HEK293 (cell line): ENCODE data around the gene ASB10.

ENCODE experiments used
- HIC1 ChIP-seq: fragments of 450-650 bp; formaldehyde crosslinking; IDR thresholded peaks from 2 replicates; pipeline ENCODE4 v1.5.1; 2016; ENCODE audit warnings: missing biosample characterization, missing genetic modification characterization
- HOXC10 ChIP-seq: sonication (generic); formaldehyde crosslinking; IDR thresholded peaks from 2 replicates; pipeline ENCODE4 v1.8.1; 2023; ENCODE audit warnings: mild to moderate bottlenecking, missing genetic modification reagents
- OVOL3 ChIP-seq: fragments of 450-650 bp; formaldehyde crosslinking; IDR thresholded peaks from 2 replicates; pipeline ENCODE4 v1.5.1; 2016; ENCODE audit warnings: missing biosample characterization, missing genetic modification characterization
- PRDM10 ChIP-seq: fragments of 450-650 bp; formaldehyde crosslinking; IDR thresholded peaks from 2 replicates; pipeline ENCODE4 v1.5.1; 2016; ENCODE audit warnings: missing biosample characterization, missing genetic modification characterization
- TSHZ1 ChIP-seq: fragments of 450-650 bp; formaldehyde crosslinking; IDR thresholded peaks from 2 replicates; pipeline ENCODE4 v1.5.1; 2016; ENCODE audit warnings: missing biosample characterization, missing genetic modification characterization, borderline replicate concordance
- ZBTB10 ChIP-seq: fragments of 450-650 bp; formaldehyde crosslinking; IDR thresholded peaks from 2 replicates; pipeline ENCODE4 v1.5.1; 2016; ENCODE audit warnings: missing biosample characterization, missing genetic modification characterization
- ZBTB44 ChIP-seq: fragments of 450-650 bp; IDR thresholded peaks from 2 replicates; pipeline ENCODE4 v1.5.1; 2018; ENCODE audit warnings: missing biosample characterization, mild to moderate bottlenecking, missing genetic modification characterization
- ZFHX2 ChIP-seq: fragments of 450-650 bp; formaldehyde crosslinking; conservative IDR thresholded peaks from 2 replicates; pipeline ENCODE4 v1.5.1; 2016; ENCODE audit warnings: missing biosample characterization, missing genetic modification characterization
- ZFP41 ChIP-seq: fragments of 450-650 bp; formaldehyde crosslinking; IDR thresholded peaks from 2 replicates; pipeline ENCODE4 v1.5.1; 2016; ENCODE audit warnings: missing biosample characterization, missing genetic modification characterization, borderline replicate concordance
- ZNF133 ChIP-seq: fragments of 450-650 bp; formaldehyde crosslinking; IDR thresholded peaks from 2 replicates; pipeline ENCODE4 v1.5.1; 2016; ENCODE audit warnings: missing biosample characterization, missing genetic modification characterization
- ZNF140 ChIP-seq: fragments of 450-650 bp; formaldehyde crosslinking; IDR thresholded peaks from 2 replicates; pipeline ENCODE4 v1.5.1; 2016; ENCODE audit warnings: missing biosample characterization, missing genetic modification characterization
- ZNF16 ChIP-seq: fragments of 450-650 bp; formaldehyde crosslinking; IDR thresholded peaks from 2 replicates; pipeline ENCODE4 v1.5.1; 2016; ENCODE audit warnings: low read depth, missing biosample characterization, missing genetic modification characterization
- ZNF223 ChIP-seq: fragments of 450-650 bp; formaldehyde crosslinking; IDR thresholded peaks from 2 replicates; pipeline ENCODE4 v1.5.1; 2016; ENCODE audit warnings: missing biosample characterization, missing genetic modification characterization
- ZNF311 ChIP-seq: fragments of 450-650 bp; formaldehyde crosslinking; IDR thresholded peaks from 2 replicates; pipeline ENCODE4 v1.5.1; 2017; ENCODE audit warnings: missing biosample characterization, missing genetic modification characterization, borderline replicate concordance
- ZNF354C ChIP-seq: fragments of 450-650 bp; formaldehyde crosslinking; IDR thresholded peaks from 2 replicates; pipeline ENCODE4 v1.5.1; 2016; ENCODE audit warnings: missing biosample characterization, missing genetic modification characterization, low read depth, borderline replicate concordance
- ZNF394 ChIP-seq: fragments of 450-650 bp; formaldehyde crosslinking; IDR thresholded peaks from 2 replicates; pipeline ENCODE4 v1.5.1; 2016; ENCODE audit warnings: missing biosample characterization, missing genetic modification characterization, mild to moderate bottlenecking, moderate library complexity, borderline replicate concordance
- ZNF398 ChIP-seq: fragments of 450-650 bp; formaldehyde crosslinking; IDR thresholded peaks from 2 replicates; pipeline ENCODE4 v1.5.1; 2017; ENCODE audit warnings: missing biosample characterization, missing genetic modification characterization
- ZNF48 ChIP-seq: fragments of 450-650 bp; formaldehyde crosslinking; IDR thresholded peaks from 2 replicates; pipeline ENCODE4 v1.5.1; 2016; ENCODE audit warnings: missing biosample characterization, missing genetic modification characterization
- ZNF654 ChIP-seq: fragments of 450-650 bp; formaldehyde crosslinking; IDR thresholded peaks from 2 replicates; pipeline ENCODE4 v1.5.1; 2016; ENCODE audit warnings: low read depth, missing biosample characterization, missing genetic modification characterization
- ZNF707 ChIP-seq: fragments of 450-650 bp; formaldehyde crosslinking; IDR thresholded peaks from 2 replicates; pipeline ENCODE4 v1.5.1; 2016; ENCODE audit warnings: missing biosample characterization, missing genetic modification characterization
- ZNF837 ChIP-seq: fragments of 450-650 bp; formaldehyde crosslinking; IDR thresholded peaks from 2 replicates; pipeline ENCODE4 v1.5.1; 2016; ENCODE audit warnings: missing biosample characterization, missing genetic modification characterization

Gene ASB10

GRCh38 chr7:151172273-151173141 is 14.5 kb downstream of the ASB10 start (continued):
- peak; percentile 95 for TF ChIP-seq ZNF654
- TF ChIP-seq HOXC10 (CRISPR knock-in tag): no peak
- TF ChIP-seq ZNF707 (tag by site-specific recombination): no peak
- TF ChIP-seq ZNF311: no peak
- no peak for TF ChIP-seq ZFP41
- TF ChIP-seq ZNF48 (tag by site-specific recombination): no peak
- peak; percentile 49; the same call in 1 of the 2 replicates for TF ChIP-seq ZBTB44
- no peak for TF ChIP-seq OVOL3 (tag by site-specific recombination)
- TF ChIP-seq ZNF398 (tag by site-specific recombination): no peak
- no peak for TF ChIP-seq ZNF354C
- no peak for TF ChIP-seq TSHZ1 (tag by site-specific recombination)
- TF ChIP-seq ZNF837 (tag by site-specific recombination): no peak
- no peak for TF ChIP-seq ZNF16 (tag by site-specific recombination)
- no peak for TF ChIP-seq ZNF140
- TF ChIP-seq HIC1 (tag by site-specific recombination): 0 out of 2 replicates have a peak, but pooled peaks have one; percentile 50
- TF ChIP-seq ZNF223 (tag by site-specific recombination): no peak
- TF ChIP-seq ZBTB10: no peak
- peak; percentile 48; the same call in 1 of the 2 replicates for TF ChIP-seq ZFHX2 (tag by site-specific recombination)
- no peak for TF ChIP-seq ZNF133
- TF ChIP-seq ZNF394 (tag by site-specific recombination): peak; percentile 47; the same call in 1 of the 2 replicates
- no peak for TF ChIP-seq PRDM10 (tag by site-specific recombination)
